OCI-LY7 (cell line): Measurements from ENCODE around the gene TRIP13. TPM values are rescaled to one million over a fixed set of nuclear protein-coding genes. Genes with fewer than 3 reads are reported as not detected.

Experiments used
- BruUV-seq: library from RNA; stranded (reverse); fragments of 400-500 nt; replicated peaks from 2 replicates; lab custom pipeline; 2021; lab: Mats Ljungman, UMichigan
- CTCF ChIA-PET: fragments of 300-600 bp; sonication (Branson Sonifier 250); formaldehyde crosslinking; loops from one replicate; lab custom pipeline; 2022; ENCODE audit warnings: antibody characterized with exemption; ENCODE audit not compliant: unreplicated experiment; lab: Charles Lee
- POLR2A ChIA-PET: fragments of 300-600 bp; sonication (Branson Sonifier 250); formaldehyde crosslinking; loops from one replicate; lab custom pipeline; 2022; ENCODE audit warnings: antibody characterized with exemption; lab: Charles Lee
- DNase-seq: peaks from one replicate; pipeline ENCODE4 v3.0.0-alpha.2; 2015; ENCODE audit warnings: low spot score
- H2AFZ ChIP-seq: fragments of 200-600 bp; sonication (generic), shearing (Covaris generic); 2 replicates; pipeline ENCODE4 v1.6.1; 2014; ENCODE audit warnings: mild to moderate bottlenecking, antibody characterized with exemption, low read length, moderate library complexity
- H3K27ac ChIP-seq: fragments of 200-600 bp; sonication (generic); 2 replicates; pipeline ENCODE4 v1.5.1; 2014; ENCODE audit warnings: mixed run types, low read depth, mild to moderate bottlenecking, moderate library complexity, low read length, inconsistent platforms; ENCODE audit not compliant: poor library complexity, severe bottlenecking
- H3K36me3 ChIP-seq: fragments of 200-600 bp; sonication (generic); 2 replicates; pipeline ENCODE4 v1.6.1; 2014; ENCODE audit warnings: mild to moderate bottlenecking, antibody characterized with exemption, low read length, moderate library complexity, mixed read lengths; ENCODE audit not compliant: insufficient read depth
- H3K4me1 ChIP-seq: fragments of 200-600 bp; sonication (generic); 2 replicates; pipeline ENCODE4 v1.5.1; 2014; ENCODE audit warnings: mild to moderate bottlenecking, low read length; ENCODE audit not compliant: insufficient read depth, poor library complexity, severe bottlenecking
- H3K4me2 ChIP-seq: fragments of 200-600 bp; sonication (generic); 2 replicates; pipeline ENCODE4 v1.6.1; 2014; ENCODE audit warnings: mild to moderate bottlenecking, low read length
- H3K4me3 ChIP-seq: fragments of 200-600 bp; sonication (generic); 2 replicates; pipeline ENCODE4 v1.5.1; 2014; ENCODE audit warnings: mild to moderate bottlenecking, low read depth, low read length; ENCODE audit not compliant: poor library complexity, severe bottlenecking
- H3K79me2 ChIP-seq: fragments of 200-600 bp; sonication (generic); 2 replicates; pipeline ENCODE4 v1.6.1; 2016; ENCODE audit warnings: low read depth, mild to moderate bottlenecking, low read length, moderate library complexity, mixed read lengths; ENCODE audit not compliant: insufficient read depth
- H3K9me2 ChIP-seq: fragments of 200-600 bp; sonication (generic); 2 replicates; pipeline ENCODE4 v1.6.1; 2016; ENCODE audit warnings: mild to moderate bottlenecking, low read length, mixed read lengths; ENCODE audit not compliant: insufficient read depth
- H3K9me3 ChIP-seq: fragments of 200-600 bp; sonication (generic); 2 replicates; pipeline ENCODE4 v1.6.1; 2014; ENCODE audit warnings: mild to moderate bottlenecking, mixed run types, low read length, mixed read lengths
- H4K20me1 ChIP-seq: fragments of 200-600 bp; sonication (generic); 2 replicates; pipeline ENCODE4 v1.6.1; 2014; ENCODE audit warnings: mild to moderate bottlenecking, antibody characterized with exemption, low read length, moderate library complexity, mixed read lengths; ENCODE audit not compliant: insufficient read depth
- CTCF ChIP-seq: fragments of 200-600 bp; sonication (generic); conservative IDR thresholded peaks from 2 replicates; pipeline ENCODE4 v1.5.1; 2014; ENCODE audit warnings: mild to moderate bottlenecking, antibody characterized with exemption, low read length, moderate library complexity, mixed read lengths
- EZH2phosphoT487 ChIP-seq: fragments of 200-600 bp; sonication (generic); IDR thresholded peaks from 2 replicates; pipeline ENCODE4 v1.6.1; 2018; ENCODE audit warnings: low read depth, borderline replicate concordance, mild to moderate bottlenecking, mixed run types, antibody characterized with exemption, low read length, moderate library complexity, mixed read lengths
- intact Hi-C: fragments of 100-400 bp; cut with micrococcal nuclease; formaldehyde crosslinking; loops from one replicate; pipeline ENCODE4 v1.10.0; 2022; ENCODE audit not compliant: unreplicated experiment
- total RNA-seq, 2 experiments: library from RNA; depleted of rRNA in 1 of 2; stranded (reverse); fragments of >200 nt in 1 of 2; shearing (Covaris generic) in 1 of 2; gene quantifications; 2 replicates each; pipeline ENCODE4 v1.2.3, GENCODE V29; 2014 to 2022

TRIP13 gene
- total RNA-seq, 2 experiments from 2014 or later = 46.6 to 59.4 TPM

- DNase-seq = peak; percentile 66
- H3K36me3 ChIP-seq = peaks cover 22% of the 10 kb centered on the region
- H2AFZ ChIP-seq = no peak overlapping the region
- no peak overlapping the region for H3K4me3 ChIP-seq
- no TSS peak for BruUV-seq
- H3K79me2 ChIP-seq = no peaks in the 10 kb centered on the region
- intact Hi-C loops = loop anchor here (1.0 to 10.0 kb wide), 2 partner anchors 211 to 244 kb away; no protein-coding TSS in a partner anchor
- H3K4me2 ChIP-seq = no peak overlapping the region
- no peaks in the 10 kb centered on the region for H3K4me1 ChIP-seq
- H4K20me1 ChIP-seq = no peaks in the 10 kb centered on the region
- no peaks in the 10 kb centered on the region for H3K9me3 ChIP-seq
- no peaks in the 10 kb centered on the region for H3K9me2 ChIP-seq
- ChIA-PET POLR2A (no interaction called here), CTCF (no interaction called here)
- TF ChIP-seq CTCF (peak; percentile 82), EZH2phosphoT487 (no peak)
- no peak overlapping the region for H3K27ac ChIP-seq
These were observed 30.7 kb downstream of the TRIP13 start for GRCh38 chr5:923281-923873.

GRCh38 chr5:926417-927171 lies 33.9 kb downstream of the TRIP13 start:
- Histone ChIP-seq H3K4me2 (no peak overlapping the region), H3K79me2 (no peaks in the 10 kb centered on the region), H3K27ac (no peak overlapping the region), H4K20me1 (no peaks in the 10 kb centered on the region), H3K36me3 (peaks cover 8% of the 10 kb centered on the region), H3K9me2 (no peaks in the 10 kb centered on the region), H2AFZ (no peak overlapping the region), H3K4me1 (no peaks in the 10 kb centered on the region), H3K4me3 (no peak overlapping the region), H3K9me3 (no peaks in the 10 kb centered on the region)
- ChIA-PET POLR2A (no interaction called here), CTCF (no interaction called here)
- no TSS peak for BruUV-seq
- no peak for TF ChIP-seq CTCF
- TF ChIP-seq EZH2phosphoT487 = no peak
- no peak for DNase-seq
- intact Hi-C loops = loop anchor here (10.0 kb wide), 1 partner anchor 208 kb away; no protein-coding TSS in a partner anchor
